Measurements from ENCODE around the gene TPGS1.
A peak's percentile ranks its signal among the peaks of the same experiment; 100 is the strongest.
"Not testable (repeated sequence)": the region's sequence is repeated elsewhere in the genome, so short reads cannot be mapped to it uniquely, and the experiment has no call there.

TPGS1 gene

GRCh38 chr19:481100-481499, 26.2 kb upstream of the TPGS1 start:
- not testable (repeated sequence) for H3K27me3 ChIP-seq (ENCODE audit: control insufficient read depth, insufficient read depth, low read length); H3K9ac ChIP-seq (ENCODE audit: low read length); H3K27ac ChIP-seq (ENCODE audit: low read length); H3K9me3 ChIP-seq (ENCODE audit: control insufficient read depth, low read depth, low read length); H3K36me3 ChIP-seq (ENCODE audit: control insufficient read depth, low read depth, low read length); H3K4me3 ChIP-seq (ENCODE audit: low read length); H3K4me1 ChIP-seq (ENCODE audit: control insufficient read depth, low read depth, low read length)

GRCh38 chr19:482186-483041, 24.9 kb upstream of the TPGS1 start:
- H3K9ac ChIP-seq (ENCODE audit: low read length) = no peak overlapping the region
- H3K36me3 ChIP-seq (ENCODE audit: control insufficient read depth, low read depth, low read length) = no peaks in the 10 kb centered on the region
- no peaks in the 10 kb centered on the region for H3K9me3 ChIP-seq (ENCODE audit: control insufficient read depth, low read depth, low read length)
- peaks cover 7% of the 10 kb centered on the region for H3K4me1 ChIP-seq (ENCODE audit: control insufficient read depth, low read depth, low read length)
- H3K4me3 ChIP-seq (ENCODE audit: low read length) = no peak overlapping the region
- no peak overlapping the region for H3K27ac ChIP-seq (ENCODE audit: low read length)
- H3K27me3 ChIP-seq (ENCODE audit: control insufficient read depth, insufficient read depth, low read length) = no peaks in the 10 kb centered on the region

GRCh38 chr19:483332-484072, 23.8 kb upstream of the TPGS1 start:
- peaks cover 7% of the 10 kb centered on the region for H3K4me1 ChIP-seq (ENCODE audit: control insufficient read depth, low read depth, low read length)
- H3K27me3 ChIP-seq (ENCODE audit: control insufficient read depth, insufficient read depth, low read length) = no peaks in the 10 kb centered on the region
- H3K36me3 ChIP-seq (ENCODE audit: control insufficient read depth, low read depth, low read length) = no peaks in the 10 kb centered on the region
- H3K9ac ChIP-seq (ENCODE audit: low read length) = no peak overlapping the region
- H3K9me3 ChIP-seq (ENCODE audit: control insufficient read depth, low read depth, low read length) = no peaks in the 10 kb centered on the region
- no peak overlapping the region for H3K4me3 ChIP-seq (ENCODE audit: low read length)
- H3K27ac ChIP-seq (ENCODE audit: low read length) = no peak overlapping the region

- H3K9me3 ChIP-seq (ENCODE audit: control insufficient read depth, low read depth, low read length) = no peaks in the 10 kb centered on the region
- no peaks in the 10 kb centered on the region for H3K36me3 ChIP-seq (ENCODE audit: control insufficient read depth, low read depth, low read length)
- no peaks in the 10 kb centered on the region for H3K27me3 ChIP-seq (ENCODE audit: control insufficient read depth, insufficient read depth, low read length)
- no peak overlapping the region for H3K4me3 ChIP-seq (ENCODE audit: low read length)
- H3K4me1 ChIP-seq (ENCODE audit: control insufficient read depth, low read depth, low read length) = peaks cover 7% of the 10 kb centered on the region
- no peak overlapping the region for H3K9ac ChIP-seq (ENCODE audit: low read length)
- no peak overlapping the region for H3K27ac ChIP-seq (ENCODE audit: low read length)
Measured at GRCh38 chr19:484494-484893, 22.8 kb upstream of the TPGS1 start.

- H3K9me3 ChIP-seq (ENCODE audit: control insufficient read depth, low read depth, low read length) = no peaks in the 10 kb centered on the region
- H3K36me3 ChIP-seq (ENCODE audit: control insufficient read depth, low read depth, low read length) = no peaks in the 10 kb centered on the region
- no peak overlapping the region for H3K4me3 ChIP-seq (ENCODE audit: low read length)
- no peak overlapping the region for H3K9ac ChIP-seq (ENCODE audit: low read length)
- H3K4me1 ChIP-seq (ENCODE audit: control insufficient read depth, low read depth, low read length) = peaks cover 7% of the 10 kb centered on the region
- H3K27ac ChIP-seq (ENCODE audit: low read length) = no peak overlapping the region
- no peaks in the 10 kb centered on the region for H3K27me3 ChIP-seq (ENCODE audit: control insufficient read depth, insufficient read depth, low read length)
Measured at GRCh38 chr19:485077-485476, 22.2 kb upstream of the TPGS1 start.

- H3K4me3 ChIP-seq (ENCODE audit: low read length) = peak overlapping the region; percentile 4
Measured at GRCh38 chr19:485583-486236, 21.6 kb upstream of the TPGS1 start.

GRCh38 chr19:488505-489417, 18.5 kb upstream of the TPGS1 start:
- Histone ChIP-seq H3K4me3 (ENCODE audit: low read length) (peak overlapping the region; percentile 78), H3K36me3 (ENCODE audit: control insufficient read depth, low read depth, low read length) (no peaks in the 10 kb centered on the region), H3K9ac (ENCODE audit: low read length) (peak overlapping the region; percentile 83), H3K27me3 (ENCODE audit: control insufficient read depth, insufficient read depth, low read length) (no peaks in the 10 kb centered on the region), H3K4me1 (ENCODE audit: control insufficient read depth, low read depth, low read length) (peaks cover 7% of the 10 kb centered on the region), H3K9me3 (ENCODE audit: control insufficient read depth, low read depth, low read length) (no peaks in the 10 kb centered on the region), H3K27ac (ENCODE audit: low read length) (no peak overlapping the region)

More at GRCh38 chr19:485583-486236, 21.6 kb upstream of the TPGS1 start:
- no peaks in the 10 kb centered on the region for H3K36me3 ChIP-seq (ENCODE audit: control insufficient read depth, low read depth, low read length)
- no peaks in the 10 kb centered on the region for H3K27me3 ChIP-seq (ENCODE audit: control insufficient read depth, insufficient read depth, low read length)
- H3K4me1 ChIP-seq (ENCODE audit: control insufficient read depth, low read depth, low read length) = peaks cover 7% of the 10 kb centered on the region
- no peaks in the 10 kb centered on the region for H3K9me3 ChIP-seq (ENCODE audit: control insufficient read depth, low read depth, low read length)
- no peak overlapping the region for H3K9ac ChIP-seq (ENCODE audit: low read length)
- no peak overlapping the region for H3K27ac ChIP-seq (ENCODE audit: low read length)

GRCh38 chr19:489418-490196, 17.7 kb upstream of the TPGS1 start:
- Histone ChIP-seq H3K36me3 (ENCODE audit: control insufficient read depth, low read depth, low read length) (no peaks in the 10 kb centered on the region), H3K9ac (ENCODE audit: low read length) (peak overlapping the region; percentile 61), H3K9me3 (ENCODE audit: control insufficient read depth, low read depth, low read length) (no peaks in the 10 kb centered on the region), H3K27me3 (ENCODE audit: control insufficient read depth, insufficient read depth, low read length) (no peaks in the 10 kb centered on the region), H3K4me3 (ENCODE audit: low read length) (peak overlapping the region; percentile 78), H3K27ac (ENCODE audit: low read length) (no peak overlapping the region), H3K4me1 (ENCODE audit: control insufficient read depth, low read depth, low read length) (peaks cover 7% of the 10 kb centered on the region)

- Histone ChIP-seq H3K4me3 (ENCODE audit: low read length) (no peak overlapping the region), H3K27ac (ENCODE audit: low read length) (no peak overlapping the region), H3K9ac (ENCODE audit: low read length) (no peak overlapping the region)
Measured at GRCh38 chr19:491146-491741, 16.1 kb upstream of the TPGS1 start.

GRCh38 chr19:492091-492531, 15.2 kb upstream of the TPGS1 start:
- Histone ChIP-seq H3K36me3 (ENCODE audit: control insufficient read depth, low read depth, low read length) (no peaks in the 10 kb centered on the region), H3K4me3 (ENCODE audit: low read length) (no peak overlapping the region), H3K4me1 (ENCODE audit: control insufficient read depth, low read depth, low read length) (no peaks in the 10 kb centered on the region), H3K27ac (ENCODE audit: low read length) (no peak overlapping the region), H3K27me3 (ENCODE audit: control insufficient read depth, insufficient read depth, low read length) (peaks cover 7% of the 10 kb centered on the region), H3K9ac (ENCODE audit: low read length) (no peak overlapping the region), H3K9me3 (ENCODE audit: control insufficient read depth, low read depth, low read length) (no peaks in the 10 kb centered on the region)

More at GRCh38 chr19:491146-491741, 16.1 kb upstream of the TPGS1 start:
- Histone ChIP-seq H3K9me3 (ENCODE audit: control insufficient read depth, low read depth, low read length) (no peaks in the 10 kb centered on the region), H3K27me3 (ENCODE audit: control insufficient read depth, insufficient read depth, low read length) (peaks cover 4% of the 10 kb centered on the region), H3K4me1 (ENCODE audit: control insufficient read depth, low read depth, low read length) (no peaks in the 10 kb centered on the region), H3K36me3 (ENCODE audit: control insufficient read depth, low read depth, low read length) (no peaks in the 10 kb centered on the region)

All from iPS-18a (cell line).